ENCODE measurements around the gene C11orf68. TPM values are rescaled to one million over a fixed set of nuclear protein-coding genes. Genes with fewer than 3 reads are reported as not detected.

Gene C11orf68
- total RNA-seq, 1 donor from 2014 or later: 34.6 TPM

- peaks cover 5% of the 10 kb centered on the region for H3K36me3 Mint-ChIP-seq (ENCODE audit: low read depth, unreplicated experiment)
- Histone ChIP-seq H4K20me1 (ENCODE audit: insufficient read depth, low read length) (no peaks in the 10 kb centered on the region), H3K9ac (ENCODE audit: low read length) (no peak overlapping the region), H3K9me3 (ENCODE audit: insufficient read depth, low read depth, low read length) (no peaks in the 10 kb centered on the region), H2AFZ (ENCODE audit: low read depth, low read length) (no peak overlapping the region), H3K27ac (ENCODE audit: low read depth, low read length) (no peak overlapping the region), H3K4me1 (ENCODE audit: insufficient read depth, low read length) (peaks cover 7% of the 10 kb centered on the region), H3K79me2 (ENCODE audit: insufficient read depth, low read length) (no peaks in the 10 kb centered on the region), H3K4me2 (ENCODE audit: low read length) (no peak overlapping the region), H3K36me3 (ENCODE audit: insufficient read depth, low read length) (no peaks in the 10 kb centered on the region), H3K27me3 (ENCODE audit: insufficient read depth, low read length) (no peaks in the 10 kb centered on the region), H3K4me3 (ENCODE audit: insufficient read depth, low read depth, low read length) (no peak overlapping the region)
- TF ChIP-seq CTCF (IDR thresholded peaks at IDR 0.05; ENCODE audit: insufficient read depth, low read depth, low read length): no peak
- no peak for TF ChIP-seq EZH2 (IDR thresholded peaks at IDR 0.05; ENCODE audit: insufficient read depth, low read length)
- H3K27ac Mint-ChIP-seq (ENCODE audit: unreplicated experiment): peak overlapping the region; percentile 41
- H3K27me3 Mint-ChIP-seq (ENCODE audit: low read depth, unreplicated experiment): no peaks in the 10 kb centered on the region
- H3K4me3 Mint-ChIP-seq (ENCODE audit: unreplicated experiment): peak overlapping the region; percentile 40
- H3K4me1 Mint-ChIP-seq (ENCODE audit: low read depth, unreplicated experiment): peaks cover 3% of the 10 kb centered on the region
- FAIRE-seq (no peak), DNase-seq (ENCODE audit: low read depth) (no peak)
- H3K9me3 Mint-ChIP-seq (ENCODE audit: unreplicated experiment): peaks cover 3% of the 10 kb centered on the region
These were observed 9.1 kb upstream of the C11orf68 start for GRCh38 chr11:65927904-65928397.

- H3K27me3 ChIP-seq (ENCODE audit: insufficient read depth, low read length): no peaks in the 10 kb centered on the region
- peaks cover 6% of the 10 kb centered on the region for H3K4me1 ChIP-seq (ENCODE audit: insufficient read depth, low read length)
- no peak overlapping the region for H3K4me3 ChIP-seq (ENCODE audit: insufficient read depth, low read depth, low read length)
- no peak overlapping the region for H3K9ac ChIP-seq (ENCODE audit: low read length)
- peaks cover 6% of the 10 kb centered on the region for H4K20me1 ChIP-seq (ENCODE audit: insufficient read depth, low read length)
- H3K4me2 ChIP-seq (ENCODE audit: low read length): no peak overlapping the region
- Mint-ChIP-seq H3K27ac (ENCODE audit: unreplicated experiment) (no peak overlapping the region), H3K4me3 (ENCODE audit: unreplicated experiment) (no peak overlapping the region), H3K36me3 (ENCODE audit: low read depth, unreplicated experiment) (peaks cover 11% of the 10 kb centered on the region), H3K27me3 (ENCODE audit: low read depth, unreplicated experiment) (no peaks in the 10 kb centered on the region), H3K9me3 (ENCODE audit: unreplicated experiment) (peaks cover 3% of the 10 kb centered on the region), H3K4me1 (ENCODE audit: low read depth, unreplicated experiment) (peaks cover 3% of the 10 kb centered on the region)
- H3K79me2 ChIP-seq (ENCODE audit: insufficient read depth, low read length): peaks cover 15% of the 10 kb centered on the region
- peaks cover 12% of the 10 kb centered on the region for H3K36me3 ChIP-seq (ENCODE audit: insufficient read depth, low read length)
- H3K9me3 ChIP-seq (ENCODE audit: insufficient read depth, low read depth, low read length): no peaks in the 10 kb centered on the region
- DNase-seq (ENCODE audit: low read depth) (no peak), FAIRE-seq (no peak)
- H2AFZ ChIP-seq (ENCODE audit: low read depth, low read length): no peak overlapping the region
- no peak overlapping the region for H3K27ac ChIP-seq (ENCODE audit: low read depth, low read length)
- TF ChIP-seq EZH2 (IDR thresholded peaks at IDR 0.05; ENCODE audit: insufficient read depth, low read length) (no peak), CTCF (IDR thresholded peaks at IDR 0.05; ENCODE audit: insufficient read depth, low read depth, low read length) (no peak)
These were observed 6.5 kb upstream of the C11orf68 start for GRCh38 chr11:65925397-65925796.

GRCh38 chr11:65922565-65922964 lies 3.7 kb upstream of the C11orf68 start:
- FAIRE-seq: no peak
- H3K4me1 Mint-ChIP-seq (ENCODE audit: low read depth, unreplicated experiment): no peaks in the 10 kb centered on the region

More at GRCh38 chr11:65922565-65922964, 3.7 kb upstream of the C11orf68 start:
- H3K9ac ChIP-seq (ENCODE audit: low read length): no peak overlapping the region
- no peaks in the 10 kb centered on the region for H3K9me3 Mint-ChIP-seq (ENCODE audit: unreplicated experiment)
- H3K9me3 ChIP-seq (ENCODE audit: insufficient read depth, low read depth, low read length): no peaks in the 10 kb centered on the region
- H3K27ac ChIP-seq (ENCODE audit: low read depth, low read length): no peak overlapping the region
- no peaks in the 10 kb centered on the region for H3K27me3 ChIP-seq (ENCODE audit: insufficient read depth, low read length)
- peaks cover 14% of the 10 kb centered on the region for H3K36me3 ChIP-seq (ENCODE audit: insufficient read depth, low read length)
- TF ChIP-seq EZH2 (IDR thresholded peaks at IDR 0.05; ENCODE audit: insufficient read depth, low read length): no peak
- TF ChIP-seq CTCF (IDR thresholded peaks at IDR 0.05; ENCODE audit: insufficient read depth, low read depth, low read length): no peak
- DNase-seq (ENCODE audit: low read depth): no peak
- no peaks in the 10 kb centered on the region for H3K27me3 Mint-ChIP-seq (ENCODE audit: low read depth, unreplicated experiment)
- peaks cover 9% of the 10 kb centered on the region for H4K20me1 ChIP-seq (ENCODE audit: insufficient read depth, low read length)
- H3K27ac Mint-ChIP-seq (ENCODE audit: unreplicated experiment): no peak overlapping the region
- no peak overlapping the region for H3K4me3 Mint-ChIP-seq (ENCODE audit: unreplicated experiment)
- no peak overlapping the region for H3K4me3 ChIP-seq (ENCODE audit: insufficient read depth, low read depth, low read length)
- H3K4me2 ChIP-seq (ENCODE audit: low read length): no peak overlapping the region
- H3K36me3 Mint-ChIP-seq (ENCODE audit: low read depth, unreplicated experiment): peaks cover 10% of the 10 kb centered on the region
- H3K4me1 ChIP-seq (ENCODE audit: insufficient read depth, low read length): peaks cover 20% of the 10 kb centered on the region
- peaks cover 36% of the 10 kb centered on the region for H3K79me2 ChIP-seq (ENCODE audit: insufficient read depth, low read length)
- H2AFZ ChIP-seq (ENCODE audit: low read depth, low read length): no peak overlapping the region
